ENCODE data around the gene DNPH1. TPM values are rescaled to one million over a fixed set of nuclear protein-coding genes. Genes with fewer than 3 reads are reported as not detected.

Gene DNPH1
- polyA plus RNA-seq, 1 donor from 2014 or later: 48.3 TPM

DNA sequence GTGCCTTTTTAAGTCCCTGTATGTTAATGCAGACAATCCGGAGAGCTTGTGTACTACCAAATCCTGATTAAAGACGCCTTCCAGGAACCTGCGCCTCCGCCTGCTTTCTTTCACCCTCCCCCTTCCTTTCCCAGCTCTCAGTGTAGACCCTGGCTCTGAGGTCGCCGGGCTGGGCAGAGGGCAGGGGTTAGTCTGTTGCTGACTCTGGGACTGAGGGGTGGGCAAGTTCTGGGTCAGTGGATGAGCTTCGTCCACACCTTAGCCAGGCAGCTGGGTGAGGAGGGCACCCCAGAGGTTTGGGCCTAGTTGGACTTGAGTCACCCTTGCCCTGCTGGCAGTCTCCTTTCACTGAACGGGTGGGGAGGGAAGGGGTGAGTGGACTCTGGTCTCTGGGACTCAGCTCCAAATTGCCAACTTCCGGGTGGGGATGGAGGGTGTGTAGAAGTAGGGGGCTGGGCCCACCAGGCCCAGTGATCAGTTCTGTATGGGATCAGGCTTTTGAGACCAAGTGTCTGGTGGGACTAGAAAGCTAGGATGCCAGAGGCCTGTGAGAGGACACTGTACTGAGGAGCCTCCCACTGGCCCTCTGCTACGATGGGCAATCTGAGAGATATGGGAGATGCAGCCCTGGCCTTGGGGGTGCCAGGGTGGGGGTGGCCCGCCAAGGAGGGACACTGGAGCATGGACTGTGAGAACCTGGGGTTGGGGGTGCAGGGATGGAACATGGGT lies 47.5 kb upstream of the DNPH1 start:
- Histone ChIP-seq H3K9ac (ENCODE audit: low read length) (no peak overlapping the region), H2AFZ (ENCODE audit: low read depth, low read length) (no peak overlapping the region), H3K4me3 (ENCODE audit: low read length) (no peak overlapping the region), H3K27me3 (ENCODE audit: insufficient read depth, low read depth, low read length) (peaks cover 21% of the 10 kb centered on the region), H3K27ac (ENCODE audit: low read length) (no peak overlapping the region), H3F3A (ENCODE audit: insufficient read depth, low read length, poor library complexity, severe bottlenecking) (no peaks in the 10 kb centered on the region), H3K9me3 (ENCODE audit: low read length) (no peaks in the 10 kb centered on the region), H4K20me1 (ENCODE audit: insufficient read depth) (no peaks in the 10 kb centered on the region), H3K36me3 (ENCODE audit: insufficient read depth, low read length) (no peaks in the 10 kb centered on the region), H3K79me2 (replicated peaks; ENCODE audit: insufficient read depth, low read length) (no peaks in the 10 kb centered on the region), H3K4me2 (ENCODE audit: low read length) (no peak overlapping the region), H3K9me2 (ENCODE audit: insufficient read depth, low read length) (no peaks in the 10 kb centered on the region)
- TF ChIP-seq, protein P1, sequence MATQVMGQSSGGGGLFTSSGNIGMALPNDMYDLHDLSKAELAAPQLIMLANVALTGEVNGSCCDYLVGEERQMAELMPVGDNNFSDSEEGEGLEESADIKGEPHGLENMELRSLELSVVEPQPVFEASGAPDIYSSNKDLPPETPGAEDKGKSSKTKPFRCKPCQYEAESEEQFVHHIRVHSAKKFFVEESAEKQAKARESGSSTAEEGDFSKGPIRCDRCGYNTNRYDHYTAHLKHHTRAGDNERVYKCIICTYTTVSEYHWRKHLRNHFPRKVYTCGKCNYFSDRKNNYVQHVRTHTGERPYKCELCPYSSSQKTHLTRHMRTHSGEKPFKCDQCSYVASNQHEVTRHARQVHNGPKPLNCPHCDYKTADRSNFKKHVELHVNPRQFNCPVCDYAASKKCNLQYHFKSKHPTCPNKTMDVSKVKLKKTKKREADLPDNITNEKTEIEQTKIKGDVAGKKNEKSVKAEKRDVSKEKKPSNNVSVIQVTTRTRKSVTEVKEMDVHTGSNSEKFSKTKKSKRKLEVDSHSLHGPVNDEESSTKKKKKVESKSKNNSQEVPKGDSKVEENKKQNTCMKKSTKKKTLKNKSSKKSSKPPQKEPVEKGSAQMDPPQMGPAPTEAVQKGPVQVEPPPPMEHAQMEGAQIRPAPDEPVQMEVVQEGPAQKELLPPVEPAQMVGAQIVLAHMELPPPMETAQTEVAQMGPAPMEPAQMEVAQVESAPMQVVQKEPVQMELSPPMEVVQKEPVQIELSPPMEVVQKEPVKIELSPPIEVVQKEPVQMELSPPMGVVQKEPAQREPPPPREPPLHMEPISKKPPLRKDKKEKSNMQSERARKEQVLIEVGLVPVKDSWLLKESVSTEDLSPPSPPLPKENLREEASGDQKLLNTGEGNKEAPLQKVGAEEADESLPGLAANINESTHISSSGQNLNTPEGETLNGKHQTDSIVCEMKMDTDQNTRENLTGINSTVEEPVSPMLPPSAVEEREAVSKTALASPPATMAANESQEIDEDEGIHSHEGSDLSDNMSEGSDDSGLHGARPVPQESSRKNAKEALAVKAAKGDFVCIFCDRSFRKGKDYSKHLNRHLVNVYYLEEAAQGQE (IDR thresholded peaks at IDR 0.05; ENCODE audit: borderline replicate concordance): no peak
- TF ChIP-seq RAD21 (conservative IDR thresholded peaks at IDR 0.05): no peak
- no peak for TF ChIP-seq SMC3 (conservative IDR thresholded peaks at IDR 0.05; ENCODE audit: poor library complexity)
- no peak for TF ChIP-seq TAF1 (IDR thresholded peaks at IDR 0.05; ENCODE audit: low read depth)
- no peak for TF ChIP-seq CTCF (IDR thresholded peaks at IDR 0.05; ENCODE audit: poor library complexity, severe bottlenecking)
- TF ChIP-seq MXI1 (conservative IDR thresholded peaks at IDR 0.05; ENCODE audit: poor library complexity, severe bottlenecking): no peak

GRCh38 chr6:43275801-43276576 lies 46.7 kb upstream of the DNPH1 start:
- no peaks in the 10 kb centered on the region for H3K9me2 ChIP-seq (ENCODE audit: insufficient read depth, low read length)
- no peak overlapping the region for H2AFZ ChIP-seq (ENCODE audit: low read depth, low read length)
- H3F3A ChIP-seq (ENCODE audit: insufficient read depth, low read length, poor library complexity, severe bottlenecking): no peaks in the 10 kb centered on the region
- H4K20me1 ChIP-seq (ENCODE audit: insufficient read depth): no peaks in the 10 kb centered on the region
- no peak overlapping the region for H3K4me2 ChIP-seq (ENCODE audit: low read length)
- H3K27me3 ChIP-seq (ENCODE audit: insufficient read depth, low read depth, low read length): peaks cover 21% of the 10 kb centered on the region
- H3K27ac ChIP-seq (ENCODE audit: low read length): no peak overlapping the region
- peak overlapping the region; percentile 30 for H3K4me3 ChIP-seq (ENCODE audit: low read length)
- no peak overlapping the region for H3K9ac ChIP-seq (ENCODE audit: low read length)
- no peaks in the 10 kb centered on the region for H3K79me2 ChIP-seq (replicated peaks; ENCODE audit: insufficient read depth, low read length)
- no peaks in the 10 kb centered on the region for H3K36me3 ChIP-seq (ENCODE audit: insufficient read depth, low read length)
- H3K9me3 ChIP-seq (ENCODE audit: low read length): no peaks in the 10 kb centered on the region
- TF ChIP-seq EP300 (conservative IDR thresholded peaks at IDR 0.05; ENCODE audit: poor library complexity, severe bottlenecking) (no peak), MXI1 (conservative IDR thresholded peaks at IDR 0.05; ENCODE audit: poor library complexity, severe bottlenecking) (no peak), SMC3 (conservative IDR thresholded peaks at IDR 0.05; ENCODE audit: poor library complexity) (no peak), EZH2 (IDR thresholded peaks at IDR 0.05; ENCODE audit: borderline replicate concordance, insufficient read depth, low read length, poor library complexity, severe bottlenecking) (no peak)

All from neural cell (in vitro differentiated cells).